H9 (cell line): ENCODE results near the gene CAT. TPM values are rescaled to one million over a fixed set of nuclear protein-coding genes. Genes with fewer than 3 reads are reported as not detected.

Experiments
- DNase-seq: peaks from one replicate; pipeline ENCODE4 v3.0.0-alpha.2; 2017
- H2AFZ ChIP-seq: one replicate; pipeline ENCODE4 v1.6.1; 2013; ENCODE audit warnings: mild to moderate bottlenecking, low read length, control low read depth, moderate library complexity
- H2AK5ac ChIP-seq: 2 replicates; pipeline ENCODE4 v1.6.1; 2013; ENCODE audit warnings: low read length, control low read depth, mixed read lengths; ENCODE audit not compliant: insufficient read length
- H2BK120ac ChIP-seq: one replicate; pipeline ENCODE4 v1.6.1; 2013; ENCODE audit warnings: low read depth, mild to moderate bottlenecking, low read length, control low read depth, inconsistent platforms; ENCODE audit not compliant: poor library complexity, severe bottlenecking
- H2BK12ac ChIP-seq: 2 replicates; pipeline ENCODE4 v1.6.1; 2013; ENCODE audit warnings: low read length, control low read depth, mixed read lengths, low read depth; ENCODE audit not compliant: insufficient read length
- H2BK15ac ChIP-seq: 2 replicates; pipeline ENCODE4 v1.6.1; 2013; ENCODE audit warnings: low read depth, low read length, control low read depth
- H2BK20ac ChIP-seq: one replicate; pipeline ENCODE4 v1.6.1; 2013; ENCODE audit warnings: low read depth, mild to moderate bottlenecking, low read length, control low read depth, inconsistent platforms; ENCODE audit not compliant: poor library complexity, severe bottlenecking
- H2BK5ac ChIP-seq: 2 replicates; pipeline ENCODE4 v1.6.1; 2013; ENCODE audit warnings: low read length, control low read depth, mixed read lengths; ENCODE audit not compliant: insufficient read length
- H3K14ac ChIP-seq: 2 replicates; pipeline ENCODE4 v1.6.1; 2013; ENCODE audit warnings: low read length, control low read depth; ENCODE audit not compliant: insufficient read depth
- H3K18ac ChIP-seq: 2 replicates; pipeline ENCODE4 v1.6.1; 2013; ENCODE audit warnings: low read depth, mild to moderate bottlenecking, mixed read lengths, low read length, control low read depth; ENCODE audit not compliant: insufficient read length
- H3K23ac ChIP-seq: 2 replicates; pipeline ENCODE4 v1.6.1; 2013; ENCODE audit warnings: low read length, control low read depth, mixed read lengths, low read depth; ENCODE audit not compliant: insufficient read length
- H3K23me2 ChIP-seq: 2 replicates; pipeline ENCODE4 v1.6.1; 2013; ENCODE audit warnings: low read depth, mild to moderate bottlenecking, mixed read lengths, low read length, control low read depth; ENCODE audit not compliant: insufficient read length, poor library complexity, severe bottlenecking
- H3K27ac ChIP-seq: 2 replicates; pipeline ENCODE4 v1.5.1; 2013; ENCODE audit warnings: low read length, control low read depth, mixed read lengths, low read depth; ENCODE audit not compliant: insufficient read length
- H3K27me3 ChIP-seq: 2 replicates; pipeline ENCODE4 v1.6.1; 2013; ENCODE audit warnings: low read length, control low read depth, inconsistent platforms; ENCODE audit not compliant: insufficient read depth
- H3K4ac ChIP-seq: 2 replicates; pipeline ENCODE4 v1.6.1; 2013; ENCODE audit warnings: low read depth, mild to moderate bottlenecking, control low read depth, inconsistent platforms, low read length, moderate library complexity
- H3K4me1 ChIP-seq: 2 replicates; pipeline ENCODE4 v1.6.1; 2013; ENCODE audit warnings: low read length, control low read depth, inconsistent platforms; ENCODE audit not compliant: insufficient read depth
- H3K4me2 ChIP-seq: 2 replicates; pipeline ENCODE4 v1.6.1; 2013; ENCODE audit warnings: low read length, control low read depth, mixed read lengths; ENCODE audit not compliant: insufficient read length, insufficient read depth
- H3K56ac ChIP-seq: 2 replicates; pipeline ENCODE4 v1.6.1; 2013; ENCODE audit warnings: low read depth, mild to moderate bottlenecking, mixed read lengths, low read length, control low read depth; ENCODE audit not compliant: insufficient read length
- H3K79me1 ChIP-seq: 2 replicates; pipeline ENCODE4 v1.6.1; 2013; ENCODE audit warnings: low read depth, mild to moderate bottlenecking, moderate library complexity, low read length, control low read depth, inconsistent platforms; ENCODE audit not compliant: insufficient read depth, poor library complexity, severe bottlenecking
- H3K79me2 ChIP-seq: 2 replicates; pipeline ENCODE4 v1.6.1; 2013; ENCODE audit warnings: low read length, control low read depth, inconsistent platforms; ENCODE audit not compliant: insufficient read depth
- H3K9ac ChIP-seq: 2 replicates; pipeline ENCODE4 v1.6.1; 2013; ENCODE audit warnings: low read length, control low read depth, mixed read lengths; ENCODE audit not compliant: insufficient read length; ENCODE audit errors: extremely low read depth
- H3K9me3 ChIP-seq: one replicate; pipeline ENCODE4 v1.6.1; 2013; ENCODE audit warnings: low read depth, low read length, inconsistent platforms; ENCODE audit not compliant: control insufficient read depth
- H3T11ph ChIP-seq: one replicate; pipeline ENCODE4 v1.6.1; 2013; ENCODE audit warnings: mild to moderate bottlenecking, low read length, control low read depth, inconsistent platforms
- H4K20me1 ChIP-seq: one replicate; pipeline ENCODE4 v1.6.1; 2013; ENCODE audit not compliant: control insufficient read depth, insufficient read length, insufficient read depth
- H4K5ac ChIP-seq: 2 replicates; pipeline ENCODE4 v1.6.1; 2013; ENCODE audit warnings: low read depth, mild to moderate bottlenecking, mixed read lengths, low read length, control low read depth; ENCODE audit not compliant: insufficient read length
- H4K8ac ChIP-seq: replicated peaks from 2 replicates; pipeline ENCODE4 v1.6.1; 2013; ENCODE audit warnings: low read length, control low read depth, mixed read lengths, low read depth; ENCODE audit not compliant: insufficient read length
- H4K91ac ChIP-seq: 2 replicates; pipeline ENCODE4 v1.6.1; 2013; ENCODE audit warnings: low read depth, mild to moderate bottlenecking, moderate library complexity, mixed read lengths, low read length, control low read depth; ENCODE audit not compliant: insufficient read length
- H3K27ac Mint-ChIP-seq, 3 experiments: 2 replicates in 2 of 3; 3 replicates in 1 of 3; pipeline ENCODE4 v1.8.0; 2020 to 2021; ENCODE audit warnings: mixed read lengths in 3 of 3, mild to moderate bottlenecking in 1 of 3, moderate library complexity in 1 of 3
- H3K27me3 Mint-ChIP-seq: 2 replicates; pipeline ENCODE4 v1.8.0; 2021; ENCODE audit warnings: low read depth, mild to moderate bottlenecking, moderate library complexity, mixed read lengths
- H3K36me3 Mint-ChIP-seq, 3 experiments: 2 replicates in 2 of 3; 3 replicates in 1 of 3; pipeline ENCODE4 v1.8.0; 2020 to 2021; ENCODE audit warnings: low read depth in 3 of 3, mixed read lengths in 3 of 3; ENCODE audit not compliant: insufficient read depth in 1 of 3
- H3K4me1 Mint-ChIP-seq, 2 experiments: 2 replicates each; pipeline ENCODE4 v1.8.0; 2020; ENCODE audit warnings: mixed read lengths in 2 of 2
- H3K4me3 Mint-ChIP-seq, 2 experiments: 2 replicates in 1 of 2; 3 replicates in 1 of 2; pipeline ENCODE4 v1.8.0; 2020 to 2021; ENCODE audit warnings: mild to moderate bottlenecking in 2 of 2, mixed read lengths in 2 of 2, moderate library complexity in 1 of 2
- H3K9me3 Mint-ChIP-seq, 2 experiments: 2 replicates in 1 of 2; 3 replicates in 1 of 2; pipeline ENCODE4 v1.8.0; 2020; ENCODE audit warnings: mild to moderate bottlenecking in 2 of 2, mixed read lengths in 2 of 2, moderate library complexity in 1 of 2
- CTCF ChIP-seq: fragments of 200-600 bp; sonication (generic); conservative IDR thresholded peaks from 3 replicates; pipeline ENCODE4 v1.8.0; 2021; ENCODE audit warnings: antibody characterized with exemption, mild to moderate bottlenecking
- WGBS: extraction: QIAGEN DNeasy Blood & Tissue Kit; methylation state at CpG from one replicate; pipeline ENCODE4 v1.1.7; 2013; ENCODE audit warnings: missing lambda C conversion rate, low lambda C conversion rate, mixed read lengths; ENCODE audit not compliant: insufficient read length; ENCODE audit errors: extremely low coverage; 5-methylcytosine and 5-hydroxymethylcytosine counted together
- total RNA-seq: library from RNA; stranded (reverse); gene quantifications from 2 replicates; pipeline ENCODE4 v1.2.1, GENCODE V29; 2021

CAT gene
- total RNA-seq, 1 experiment from 2014 or later = 9.9 TPM

DNA sequence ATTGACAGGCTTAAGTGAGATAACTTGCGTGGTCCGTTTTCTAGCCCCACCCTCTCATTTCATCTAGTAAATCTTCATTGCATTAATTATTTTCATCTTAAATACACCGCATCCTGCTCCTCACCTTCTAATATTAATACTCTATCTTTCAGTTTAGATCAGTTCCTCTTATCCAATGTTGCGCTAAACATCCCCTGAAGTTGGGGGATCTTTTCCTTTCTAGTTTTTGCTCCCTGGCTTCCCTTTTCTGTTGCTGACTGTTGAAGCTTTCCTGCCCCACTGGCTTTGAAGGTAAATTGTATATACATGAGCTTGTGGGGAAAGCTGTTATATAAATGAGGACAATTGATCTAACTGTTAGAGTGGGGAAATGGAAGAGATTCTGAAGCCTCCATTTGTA, 7.2 kb downstream of the CAT start:
- no peaks in the 10 kb centered on the region for H4K20me1 ChIP-seq
- H2BK20ac ChIP-seq = no peak overlapping the region
- no peaks in the 10 kb centered on the region for H3K4me1 ChIP-seq
- no peak overlapping the region for H2BK120ac ChIP-seq
- H3K23me2 ChIP-seq = no peaks in the 10 kb centered on the region
- no peak overlapping the region for H3T11ph ChIP-seq
- H4K91ac ChIP-seq = no peak overlapping the region
- no peak overlapping the region for H3K27ac ChIP-seq
- no peak overlapping the region for H2AFZ ChIP-seq
- H3K9me3 ChIP-seq = no peaks in the 10 kb centered on the region
- H3K14ac ChIP-seq = no peak overlapping the region
- H4K5ac ChIP-seq = no peak overlapping the region
- H3K79me1 ChIP-seq = no peaks in the 10 kb centered on the region
- no peak overlapping the region for H3K23ac ChIP-seq
- no peak overlapping the region for H2BK15ac ChIP-seq
- no peak overlapping the region for H3K4me2 ChIP-seq
- Mint-ChIP-seq H3K4me1 (no peaks in the 10 kb centered on the region), H3K27ac (no peak overlapping the region), H3K36me3 (peaks cover 0 to 21% (median 5%) of the 10 kb centered on the region in 3 experiments; a peak in 4 of 7 replicates), H3K4me3 (no peak overlapping the region), H3K27me3 (no peaks in the 10 kb centered on the region), H3K9me3 (peaks cover 0 to 6% of the 10 kb centered on the region in 2 experiments; a peak in 1 of 5 replicates)
- no peak for TF ChIP-seq CTCF
- H4K8ac ChIP-seq = no peak overlapping the region
- WGBS = 100% methylated on average over 1 of the region's 4 CpGs
- no peak overlapping the region for H3K56ac ChIP-seq
- DNase-seq = no peak
- H2BK5ac ChIP-seq = no peak overlapping the region
- no peak overlapping the region for H2AK5ac ChIP-seq
- no peaks in the 10 kb centered on the region for H3K79me2 ChIP-seq
- no peak overlapping the region for H3K4ac ChIP-seq
- no peak overlapping the region for H3K9ac ChIP-seq
- H3K18ac ChIP-seq = no peak overlapping the region
- H2BK12ac ChIP-seq = no peak overlapping the region
- H3K27me3 ChIP-seq = no peaks in the 10 kb centered on the region
